GM18861 (cell line): ENCODE measurements around the gene HEATR5B.
"Not testable (repeated sequence)": the region's sequence is repeated elsewhere in the genome, so short reads cannot be mapped to it uniquely, and the experiment has no call there.

Experiments
- ATAC-seq: cut with Tn5 transposase; IDR thresholded peaks from one replicate; pipeline ENCODE4 v1.9.1; 2021; ENCODE audit not compliant: unreplicated experiment

HEATR5B gene

GRCh38 chr2:36982467-36982866 is 101.7 kb downstream of the HEATR5B start:
- ATAC-seq = no peak

DNA sequence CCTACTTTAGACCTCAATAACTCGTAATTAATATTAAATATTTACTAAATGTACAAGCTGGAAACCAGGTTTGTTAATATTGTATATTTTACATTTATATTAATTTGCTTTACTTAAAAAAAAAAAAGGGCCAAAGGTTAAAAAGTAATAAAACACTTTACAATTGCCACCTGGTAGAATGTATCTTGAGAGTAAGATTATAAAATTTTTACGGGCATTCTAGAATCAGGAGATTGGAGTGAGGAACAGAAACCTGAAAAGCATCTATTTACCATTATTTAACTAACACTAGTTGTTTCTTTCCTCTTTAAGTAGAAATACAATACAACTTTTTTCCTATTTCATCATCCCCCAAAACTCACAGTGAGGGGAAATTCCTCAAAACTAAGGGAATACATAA is 102.3 kb downstream of the HEATR5B start:
- ATAC-seq = no peak

DNA sequence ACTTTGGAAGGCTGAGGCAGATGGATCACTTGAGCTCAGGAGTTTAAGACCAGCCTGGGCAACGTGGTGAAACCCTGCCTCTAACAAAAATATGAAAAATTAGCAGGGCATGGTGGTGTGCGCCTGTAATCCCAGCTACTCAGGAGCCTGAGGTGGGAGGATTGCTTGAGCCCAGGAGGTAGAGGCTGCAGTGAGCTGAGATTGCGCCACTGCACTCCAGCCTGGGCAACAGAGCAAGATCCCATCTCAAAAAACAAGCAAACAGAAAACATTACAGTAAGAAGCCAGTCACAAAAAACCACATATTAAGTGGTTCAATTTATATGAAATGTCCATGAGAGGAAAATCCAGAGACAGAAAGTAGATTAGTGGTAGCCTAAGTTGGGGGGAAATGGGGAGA is 105.2 kb downstream of the HEATR5B start:
- ATAC-seq = not testable (repeated sequence)

DNA sequence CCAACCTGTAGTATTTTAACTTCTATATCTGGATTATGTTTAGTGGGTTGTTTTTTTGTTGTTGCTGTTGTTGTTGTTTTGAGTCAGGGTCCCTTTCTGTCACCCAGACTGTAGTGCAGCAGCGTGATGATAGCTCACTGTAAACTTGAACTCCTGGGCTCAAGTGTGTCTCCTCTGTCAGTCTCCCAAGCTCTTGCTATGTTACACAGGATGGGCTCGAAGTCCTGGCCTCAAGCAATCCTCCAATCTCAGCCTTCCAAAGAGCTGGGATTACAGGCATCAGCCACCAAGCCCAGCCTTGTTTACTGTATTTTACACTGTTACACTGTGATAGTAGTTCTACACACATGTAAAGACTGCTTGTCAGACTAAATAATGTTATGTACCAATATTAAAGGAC is 108.1 kb downstream of the HEATR5B start:
- no peak for ATAC-seq

DNA sequence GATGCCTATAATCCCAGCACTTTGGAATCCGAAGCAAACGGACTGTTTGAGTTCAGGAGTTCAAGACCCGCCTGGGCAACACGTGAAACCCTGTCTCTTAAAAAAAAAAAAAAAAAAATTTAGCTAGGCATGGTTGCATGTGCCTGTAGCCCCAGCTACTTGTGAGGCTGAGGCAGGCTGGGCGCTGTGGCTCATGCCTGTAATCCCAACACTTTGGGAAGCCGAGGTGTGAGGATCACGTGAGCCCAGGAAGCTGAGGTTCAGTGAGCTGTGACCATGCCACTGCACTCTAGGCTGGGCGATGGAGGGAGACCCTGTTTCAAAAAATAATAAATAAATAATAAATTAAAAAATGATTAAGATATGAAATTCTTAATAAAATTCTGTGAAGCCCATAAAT is 108.9 kb downstream of the HEATR5B start:
- ATAC-seq = no peak

DNA sequence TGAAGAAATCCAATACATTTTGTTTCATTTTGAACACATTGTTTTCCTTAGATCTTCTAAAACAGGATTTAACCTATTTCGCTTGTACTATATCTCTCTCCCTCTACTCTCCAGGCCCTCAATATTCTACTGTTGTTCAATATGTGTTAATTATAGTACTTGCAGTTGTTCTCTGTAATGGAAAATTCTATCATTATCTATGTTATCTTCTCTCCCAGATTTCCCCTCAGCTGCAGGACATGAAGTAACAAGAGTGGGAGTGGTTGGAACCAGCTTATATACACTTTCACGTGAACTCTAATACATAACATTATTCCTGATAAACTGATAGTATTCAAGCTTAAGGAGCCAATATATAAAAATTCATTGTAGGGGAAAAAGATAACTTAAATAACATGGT is 110.9 kb downstream of the HEATR5B start:
- ATAC-seq = no peak

DNA sequence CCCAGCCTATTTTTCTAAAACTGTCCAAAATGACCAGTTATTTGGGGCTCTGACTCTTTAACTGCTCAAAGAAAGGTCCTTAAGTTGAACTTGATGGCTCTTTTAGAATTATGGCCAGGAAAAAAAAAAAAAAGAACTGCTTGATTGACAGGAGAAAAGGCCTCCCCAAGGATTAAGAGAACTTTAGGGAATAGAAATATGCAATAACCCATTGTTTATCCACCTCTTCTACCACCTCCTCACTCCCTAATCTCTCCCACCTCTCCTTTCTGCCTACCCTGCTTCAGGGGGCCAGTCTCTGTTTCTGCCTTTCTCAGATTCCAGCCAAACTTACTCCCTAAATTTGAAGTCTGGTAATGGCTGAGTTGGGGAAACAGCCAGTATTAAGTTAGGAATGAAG is 112.2 kb downstream of the HEATR5B start:
- no peak for ATAC-seq

DNA sequence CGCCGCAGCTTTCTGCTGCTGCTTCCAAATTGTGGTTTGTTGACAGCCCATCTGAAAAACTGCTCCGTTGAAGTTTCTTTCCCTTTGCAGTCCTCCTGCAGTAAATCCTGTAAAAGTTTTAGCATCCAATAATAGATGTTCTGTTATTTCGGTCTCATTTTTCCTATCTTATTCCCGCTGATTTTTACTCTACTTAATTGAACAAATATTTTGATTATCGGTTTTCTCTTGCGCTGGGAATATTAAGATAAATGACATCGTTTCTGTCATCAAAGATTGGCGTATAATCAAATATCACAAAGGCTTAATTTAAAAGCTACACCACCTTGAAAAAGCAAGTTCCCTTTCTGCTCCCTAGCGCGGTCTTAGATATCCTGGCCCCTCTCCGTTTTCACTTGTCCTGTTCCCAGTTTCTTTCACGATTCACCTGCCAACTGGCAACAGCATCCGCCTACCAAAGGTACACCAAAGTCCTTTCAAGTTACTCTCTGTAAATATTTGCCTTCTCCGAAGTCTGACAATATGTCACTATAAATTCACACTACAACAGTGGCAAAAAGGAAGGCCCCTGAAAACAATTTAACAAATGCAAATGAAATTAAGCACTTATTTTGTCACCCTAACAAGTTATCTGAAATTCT is 116.8 kb downstream of the HEATR5B start:
- no peak for ATAC-seq

- peak; percentile 97 for ATAC-seq
These were observed 117.6 kb downstream of the HEATR5B start, which contains the start of gene STRN for GRCh38 chr2:36966370-36967235. Gene STRN, minus strand, starts transcription at chr2:36966536. Its CDS starts 73 bp downstream, at chr2:36966463.

- peak; percentile 27 for ATAC-seq
These were observed 118.3 kb downstream of the HEATR5B start for GRCh38 chr2:36965751-36966369.

DNA sequence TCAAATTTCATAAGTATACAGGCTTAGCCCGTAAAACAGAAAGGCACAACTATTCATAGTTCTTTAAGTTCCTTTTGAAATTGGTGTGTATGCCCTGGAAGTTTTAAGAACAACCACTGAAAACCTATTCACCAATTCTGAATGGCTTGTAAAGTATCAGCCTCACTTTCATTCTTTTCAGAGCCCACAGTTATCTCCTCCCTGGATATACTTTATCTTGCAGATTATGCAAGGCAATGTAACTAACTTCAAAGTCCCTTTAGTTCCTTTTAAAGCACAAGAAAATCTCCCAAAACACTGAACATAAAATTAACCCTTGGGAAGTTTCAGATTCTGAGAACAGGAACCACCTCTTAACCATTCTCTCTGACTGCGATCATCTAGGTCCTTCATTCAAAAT is 119.0 kb downstream of the HEATR5B start:
- ATAC-seq = no peak

- no peak for ATAC-seq
These were observed 119.6 kb downstream of the HEATR5B start for GRCh38 chr2:36964496-36965058.

DNA sequence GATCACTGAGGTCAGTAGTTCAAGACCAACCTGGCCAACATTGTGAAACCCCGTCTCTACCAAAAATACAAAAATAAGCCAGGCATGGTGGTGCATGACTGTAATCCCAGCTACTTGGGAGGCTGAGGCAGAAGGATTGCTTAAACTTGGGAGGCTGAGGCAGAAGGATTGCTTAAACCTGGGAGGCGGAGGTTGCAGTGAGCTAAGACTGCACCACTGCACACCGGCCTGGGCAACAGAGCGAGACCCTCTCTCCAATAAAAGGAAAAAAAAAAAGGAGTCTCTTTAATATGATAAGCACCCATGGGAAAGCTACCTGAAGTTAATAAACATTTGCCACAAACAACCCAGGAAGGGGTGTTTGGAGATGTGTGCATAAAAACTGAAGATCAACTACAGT is 120.4 kb downstream of the HEATR5B start:
- ATAC-seq = no peak

GRCh38 chr2:36963106-36963505 is 121.1 kb downstream of the HEATR5B start:
- ATAC-seq = no peak

- no peak for ATAC-seq
These were observed 123.4 kb downstream of the HEATR5B start for GRCh38 chr2:36960773-36961172.

DNA sequence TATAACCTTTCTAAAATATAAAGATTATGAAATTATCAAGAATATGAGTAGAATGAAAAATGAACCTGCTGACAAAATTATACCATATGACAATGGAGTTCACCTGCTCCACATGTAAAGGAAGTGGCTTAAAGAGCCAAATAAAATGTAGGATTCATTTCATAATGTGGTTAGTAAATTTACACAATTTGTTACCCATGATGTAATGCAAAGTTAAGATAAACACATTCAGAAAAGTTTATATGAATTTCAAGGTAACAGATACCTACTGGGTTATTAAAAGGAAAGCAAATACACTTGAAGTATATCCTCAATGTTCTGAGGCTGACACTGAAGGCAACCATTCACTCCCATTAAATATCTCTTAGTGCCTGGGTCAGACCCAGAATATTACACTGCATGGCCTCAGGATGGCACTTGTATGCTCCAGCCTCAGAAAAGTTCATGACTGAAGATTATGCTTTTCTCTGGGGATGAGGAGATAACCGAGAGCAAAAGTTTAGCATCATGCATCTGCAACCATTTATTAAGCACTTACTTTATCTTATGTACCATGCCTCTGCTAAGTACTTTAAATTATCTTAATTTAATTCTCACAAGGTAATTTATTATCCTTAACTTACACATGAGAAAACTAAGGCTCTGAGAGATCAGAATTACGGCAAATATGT is 124.0 kb downstream of the HEATR5B start:
- no peak for ATAC-seq

GRCh38 chr2:36954977-36955607 is 129.1 kb downstream of the HEATR5B start:
- ATAC-seq = no peak

- no peak for ATAC-seq
These were observed 131.4 kb downstream of the HEATR5B start for GRCh38 chr2:36952748-36953197.

GRCh38 chr2:36951574-36951973 is 132.6 kb downstream of the HEATR5B start:
- no peak for ATAC-seq

GRCh38 chr2:36951027-36951518 is 133.1 kb downstream of the HEATR5B start:
- no peak for ATAC-seq
